Measurements from ENCODE around the gene SF3B4.
"Not testable (repeated sequence)": the region's sequence is repeated elsewhere in the genome, so short reads cannot be mapped to it uniquely, and the experiment has no call there.

SF3B4 gene

GRCh38 chr1:149942207-149942606 is 14.6 kb upstream of the SF3B4 start:
- Histone ChIP-seq H3K9ac (ENCODE audit: low read length) (no peak overlapping the region), H3K79me2 (ENCODE audit: insufficient read depth, low read length) (no peaks in the 10 kb centered on the region), H3K27ac (ENCODE audit: low read depth, low read length, poor library complexity, severe bottlenecking) (no peak overlapping the region), H3K4me1 (ENCODE audit: insufficient read depth, low read length, severe bottlenecking) (no peaks in the 10 kb centered on the region), H3K27me3 (ENCODE audit: insufficient read depth, low read length) (no peaks in the 10 kb centered on the region), H3K9me3 (ENCODE audit: low read length) (no peaks in the 10 kb centered on the region), H3K36me3 (ENCODE audit: insufficient read depth, low read length) (no peaks in the 10 kb centered on the region), H3K4me3 (ENCODE audit: low read depth, low read length, poor library complexity, severe bottlenecking) (no peak overlapping the region), H3K4me2 (ENCODE audit: low read length) (no peak overlapping the region), H4K20me1 (ENCODE audit: insufficient read depth, low read length) (no peaks in the 10 kb centered on the region), H3K9me2 (ENCODE audit: low read depth, low read length) (no peaks in the 10 kb centered on the region), H2AFZ (ENCODE audit: low read length) (no peak overlapping the region), H3F3A (ENCODE audit: insufficient read depth, low read length) (no peaks in the 10 kb centered on the region)
- TF ChIP-seq CTCF (IDR thresholded peaks at IDR 0.05; ENCODE audit: low read length) (no peak), EZH2 (IDR thresholded peaks at IDR 0.05; ENCODE audit: borderline replicate concordance, low read length) (no peak)

GRCh38 chr1:149940427-149940826 is 12.8 kb upstream of the SF3B4 start:
- H3K4me2 ChIP-seq (ENCODE audit: low read length), result no peak overlapping the region
- no peaks in the 10 kb centered on the region for H3K4me1 ChIP-seq (ENCODE audit: insufficient read depth, low read length, severe bottlenecking)
- H3F3A ChIP-seq (ENCODE audit: insufficient read depth, low read length), result no peaks in the 10 kb centered on the region
- no peaks in the 10 kb centered on the region for H3K9me2 ChIP-seq (ENCODE audit: low read depth, low read length)
- no peak overlapping the region for H3K9ac ChIP-seq (ENCODE audit: low read length)
- no peaks in the 10 kb centered on the region for H3K27me3 ChIP-seq (ENCODE audit: insufficient read depth, low read length)
- H2AFZ ChIP-seq (ENCODE audit: low read length), result no peak overlapping the region
- TF ChIP-seq CTCF (IDR thresholded peaks at IDR 0.05; ENCODE audit: low read length) (no peak), EZH2 (IDR thresholded peaks at IDR 0.05; ENCODE audit: borderline replicate concordance, low read length) (no peak)
- no peaks in the 10 kb centered on the region for H4K20me1 ChIP-seq (ENCODE audit: insufficient read depth, low read length)
- H3K4me3 ChIP-seq (ENCODE audit: low read depth, low read length, poor library complexity, severe bottlenecking), result no peak overlapping the region
- no peaks in the 10 kb centered on the region for H3K9me3 ChIP-seq (ENCODE audit: low read length)
- H3K36me3 ChIP-seq (ENCODE audit: insufficient read depth, low read length), result no peaks in the 10 kb centered on the region
- H3K79me2 ChIP-seq (ENCODE audit: insufficient read depth, low read length), result no peaks in the 10 kb centered on the region
- H3K27ac ChIP-seq (ENCODE audit: low read depth, low read length, poor library complexity, severe bottlenecking), result no peak overlapping the region

DNA sequence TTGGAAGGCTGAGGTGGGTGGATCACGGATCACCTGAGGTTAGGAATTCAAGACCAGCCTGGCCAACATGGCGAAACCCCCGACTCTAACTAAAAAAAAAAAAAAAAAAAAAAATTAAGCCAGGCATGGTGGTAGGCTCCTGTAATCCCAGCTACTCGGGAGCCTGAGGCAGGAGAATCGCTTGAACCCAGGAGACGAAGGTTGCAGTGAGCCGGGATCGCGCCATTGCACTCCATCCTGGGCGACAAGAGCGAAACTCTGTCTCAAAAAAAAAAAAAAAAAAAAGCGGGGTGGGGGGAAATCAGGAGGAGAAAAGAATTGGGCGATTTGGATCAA is 11.0 kb upstream of the SF3B4 start:
- H3K36me3 ChIP-seq (ENCODE audit: insufficient read depth, low read length); H3F3A ChIP-seq (ENCODE audit: insufficient read depth, low read length); H3K4me2 ChIP-seq (ENCODE audit: low read length); H3K27ac ChIP-seq (ENCODE audit: low read depth, low read length, poor library complexity, severe bottlenecking); H3K9me2 ChIP-seq (ENCODE audit: low read depth, low read length); H2AFZ ChIP-seq (ENCODE audit: low read length); H3K4me3 ChIP-seq (ENCODE audit: low read depth, low read length, poor library complexity, severe bottlenecking); H3K27me3 ChIP-seq (ENCODE audit: insufficient read depth, low read length); H3K9ac ChIP-seq (ENCODE audit: low read length); H4K20me1 ChIP-seq (ENCODE audit: insufficient read depth, low read length); H3K9me3 ChIP-seq (ENCODE audit: low read length); H3K79me2 ChIP-seq (ENCODE audit: insufficient read depth, low read length); H3K4me1 ChIP-seq (ENCODE audit: insufficient read depth, low read length, severe bottlenecking): not testable (repeated sequence)

DNA sequence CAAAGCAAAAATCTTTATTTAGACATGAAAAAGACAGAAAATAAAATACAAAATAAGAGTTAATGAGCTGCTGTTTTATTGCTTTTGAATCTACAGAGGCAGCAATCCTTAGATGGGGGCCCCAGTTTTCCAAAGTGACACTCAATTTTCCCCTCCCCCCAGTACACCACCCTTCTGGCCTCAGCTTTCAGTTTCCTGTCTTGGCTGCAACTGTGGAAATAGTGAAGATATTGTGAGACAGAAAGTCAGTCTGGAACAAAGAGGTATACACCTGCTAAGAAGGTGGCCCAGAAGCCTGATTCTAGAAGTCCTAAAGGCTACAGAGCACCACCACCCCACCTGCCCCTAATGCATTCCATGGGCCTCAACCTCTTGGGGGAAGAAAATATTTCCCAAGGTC is 10.2 kb upstream of the SF3B4 start:
- Histone ChIP-seq H2AFZ (ENCODE audit: low read length) (no peak overlapping the region), H3F3A (ENCODE audit: insufficient read depth, low read length) (no peaks in the 10 kb centered on the region), H3K9me3 (ENCODE audit: low read length) (no peaks in the 10 kb centered on the region), H3K9ac (ENCODE audit: low read length) (no peak overlapping the region), H3K4me1 (ENCODE audit: insufficient read depth, low read length, severe bottlenecking) (no peaks in the 10 kb centered on the region), H3K79me2 (ENCODE audit: insufficient read depth, low read length) (no peaks in the 10 kb centered on the region), H3K27ac (ENCODE audit: low read depth, low read length, poor library complexity, severe bottlenecking) (no peak overlapping the region), H3K9me2 (ENCODE audit: low read depth, low read length) (no peaks in the 10 kb centered on the region), H4K20me1 (ENCODE audit: insufficient read depth, low read length) (no peaks in the 10 kb centered on the region), H3K27me3 (ENCODE audit: insufficient read depth, low read length) (no peaks in the 10 kb centered on the region; the same call in 1 of the 2 replicates), H3K4me3 (ENCODE audit: low read depth, low read length, poor library complexity, severe bottlenecking) (no peak overlapping the region), H3K4me2 (ENCODE audit: low read length) (no peak overlapping the region), H3K36me3 (ENCODE audit: insufficient read depth, low read length) (no peaks in the 10 kb centered on the region)
- no peak for TF ChIP-seq CTCF (IDR thresholded peaks at IDR 0.05; ENCODE audit: low read length)
- no peak for TF ChIP-seq EZH2 (IDR thresholded peaks at IDR 0.05; ENCODE audit: borderline replicate concordance, low read length)

Measured in OCI-LY1 (cell line).